Panc1 (cell line): Measurements from ENCODE around the gene SUDS3.

Experiments used
- CTCF ChIP-seq: fragments of 450-650 bp; IDR thresholded peaks from 2 replicates; pipeline ENCODE4 v1.5.1; 2017; ENCODE audit warnings: mild to moderate bottlenecking
- POLR2AphosphoS5 ChIP-seq: IDR thresholded peaks from 2 replicates; pipeline ENCODE4 v1.6.1; 2012; ENCODE audit warnings: mild to moderate bottlenecking, low read depth, low read length, moderate library complexity

GRCh38 chr12:118432812-118433545 lies 56.6 kb downstream of the SUDS3 start:
- TF ChIP-seq CTCF (no peak), POLR2AphosphoS5 (no peak)
